Keratinocyte (primary cell): ENCODE results near the gene TEX22. TPM values are rescaled to one million over a fixed set of nuclear protein-coding genes. Genes with fewer than 3 reads are reported as not detected.

Source experiments
- DNase-seq: peaks from one replicate; pipeline ENCODE4 v3.0.0-alpha.2; 2011; ENCODE audit warnings: low read depth, missing footprints, low spot score
- FAIRE-seq: peaks from 2 replicates; lab custom pipeline; 2011; peaks lifted over from hg19 to GRCh38; lab: Jason Lieb, UNC
- H2AFZ ChIP-seq: 2 replicates; pipeline ENCODE4 v1.6.0; 2012; ENCODE audit warnings: low read length, control low read depth, inconsistent platforms; ENCODE audit not compliant: control insufficient read depth
- H3K27ac ChIP-seq: 2 replicates; pipeline ENCODE4 v1.5.1; 2011; ENCODE audit warnings: low read length; ENCODE audit not compliant: control insufficient read depth, insufficient read depth
- H3K27me3 ChIP-seq: 3 replicates; pipeline ENCODE4 v1.6.0; 2011; ENCODE audit warnings: low read length; ENCODE audit not compliant: control insufficient read depth, insufficient read depth; ENCODE audit errors: extremely low read depth
- H3K36me3 ChIP-seq, 2 experiments: 2 replicates in 1 of 2; 3 replicates in 1 of 2; pipeline ENCODE4 v1.5.1; 2011; ENCODE audit warnings: low read length in 2 of 2, mild to moderate bottlenecking in 1 of 2; ENCODE audit not compliant: control insufficient read depth in 2 of 2, insufficient read depth in 2 of 2; ENCODE audit errors: extremely low read depth in 1 of 2
- H3K4me1 ChIP-seq: 3 replicates; pipeline ENCODE4 v1.5.1; 2011; ENCODE audit warnings: low read length; ENCODE audit not compliant: control insufficient read depth, insufficient read depth; ENCODE audit errors: extremely low read depth
- H3K4me2 ChIP-seq: 3 replicates; pipeline ENCODE4 v1.6.0; 2011; ENCODE audit warnings: low read depth, low read length; ENCODE audit not compliant: control insufficient read depth, insufficient read depth; ENCODE audit errors: extremely low read depth
- H3K4me3 ChIP-seq, 3 experiments: fragments of 200-600 bp in 1 of 3; sonication (generic) in 1 of 3; 2 replicates in 2 of 3; 3 replicates in 1 of 3; pipeline ENCODE4 v1.5.1; 2011 to 2016; ENCODE audit warnings: low read length in 3 of 3, mild to moderate bottlenecking in 3 of 3, control low read depth in 2 of 3, inconsistent platforms in 1 of 3, low read depth in 1 of 3, mixed read lengths in 1 of 3, mixed run types in 1 of 3, moderate library complexity in 1 of 3; ENCODE audit not compliant: control insufficient read depth in 2 of 3, insufficient read depth in 2 of 3; ENCODE audit errors: extremely low read depth in 1 of 3
- H3K79me2 ChIP-seq: 2 replicates; pipeline ENCODE4 v1.6.0; 2012; ENCODE audit warnings: low read length; ENCODE audit not compliant: control insufficient read depth, insufficient read depth
- H3K9ac ChIP-seq: 3 replicates; pipeline ENCODE4 v1.6.0; 2011; ENCODE audit warnings: low read length; ENCODE audit not compliant: control insufficient read depth, insufficient read depth; ENCODE audit errors: extremely low read depth
- H3K9me1 ChIP-seq: 3 replicates; pipeline ENCODE4 v1.6.0; 2011; ENCODE audit warnings: low read length; ENCODE audit not compliant: control insufficient read depth, insufficient read depth; ENCODE audit errors: extremely low read depth
- H3K9me3 ChIP-seq: 2 replicates; pipeline ENCODE4 v1.5.1; 2012; ENCODE audit warnings: low read depth, low read length; ENCODE audit not compliant: control insufficient read depth
- H4K20me1 ChIP-seq: 3 replicates; pipeline ENCODE4 v1.6.0; 2011; ENCODE audit warnings: low read length; ENCODE audit not compliant: control insufficient read depth, insufficient read depth; ENCODE audit errors: extremely low read depth
- EZH2 ChIP-seq: IDR thresholded peaks from one replicate; pipeline ENCODE4 v1.6.1; 2012; ENCODE audit warnings: inconsistent platforms, mild to moderate bottlenecking, low read length, moderate library complexity
- dilution Hi-C: fragments of 300-500 bp; cut with MboI; formaldehyde crosslinking; loops from one replicate; pipeline ENCODE4 v1.7.0; 2020; ENCODE audit warnings: low sequenced_read_pairs; ENCODE audit not compliant: extremely low pct_ligation_motif_present
- polyA plus RNA-seq, 5 experiments: library from polyadenylated mRNA; depleted of rRNA in 3 of 5; stranded (reverse) in 3 of 5; stranded (forward) in 1 of 5; unstranded in 1 of 5; fragments of >200 nt; gene quantifications; 1 replicate in 1 of 5; 2 replicates in 3 of 5; 3 replicates in 1 of 5; pipeline versions ENCODE4 v1.2.1 to v1.2.3, GENCODE V29; 2011 to 2012; ENCODE audit warnings: missing spikeins in 2 of 5, low read depth in 1 of 5, low replicate concordance in 1 of 5
- TF ChIP-seq, protein P1 (sequence below), 3 experiments: IDR thresholded peaks in 1 of 3; conservative IDR thresholded peaks in 1 of 3; optimal IDR thresholded peaks in 1 of 3; 2 replicates in 2 of 3; 3 replicates in 1 of 3; pipeline versions ENCODE3 to v1.5.1; 2011; ENCODE audit warnings: low read length in 3 of 3, mild to moderate bottlenecking in 3 of 3, moderate library complexity in 2 of 3, control low read depth in 1 of 3, inconsistent platforms in 1 of 3; ENCODE audit not compliant: insufficient read depth in 2 of 3; ENCODE audit errors: extremely low read depth in 1 of 3

The TEX22 gene
- polyA plus RNA-seq, 1 donor (not counting 4 experiments of a cell fraction or from before 2014, with no cell fraction given): 0.03 TPM

DNA sequence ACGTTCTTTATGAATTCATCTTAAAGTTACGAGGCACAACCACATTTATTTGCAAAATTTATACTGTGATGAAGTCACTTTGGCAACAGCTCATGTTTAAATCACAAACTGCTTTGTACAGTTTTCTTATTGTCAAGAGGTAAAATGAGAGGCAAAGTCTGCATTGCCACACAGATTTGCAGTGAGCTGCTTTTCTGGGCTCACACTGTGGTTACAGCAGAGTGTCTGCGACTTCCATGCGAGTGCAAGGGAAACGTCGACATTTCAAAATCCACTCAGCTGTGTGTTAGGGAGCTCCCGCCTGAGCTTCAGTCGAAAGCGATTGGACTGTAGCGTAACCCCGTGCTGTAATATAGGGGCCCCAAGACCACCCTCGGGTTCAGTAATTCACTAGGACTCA lies 34.3 kb downstream of the TEX22 start:
- Histone ChIP-seq H3K79me2 (peaks cover 83% of the 10 kb centered on the region), H3K27me3 (no peaks in the 10 kb centered on the region), H3K9me3 (no peaks in the 10 kb centered on the region), H3K36me3 (peaks cover 4 to 9% of the 10 kb centered on the region in 2 experiments), H3K4me3 (no peak overlapping the region), H3K9ac (no peak overlapping the region), H2AFZ (no peak overlapping the region), H3K4me2 (no peak overlapping the region), H4K20me1 (peaks cover 36% of the 10 kb centered on the region), H3K4me1 (peaks cover 13% of the 10 kb centered on the region), H3K9me1 (peaks cover 2% of the 10 kb centered on the region), H3K27ac (no peak overlapping the region)
- FAIRE-seq: no peak
- DNase-seq: no peak
- dilution Hi-C loops: no loop called here
- TF ChIP-seq, protein P1, sequence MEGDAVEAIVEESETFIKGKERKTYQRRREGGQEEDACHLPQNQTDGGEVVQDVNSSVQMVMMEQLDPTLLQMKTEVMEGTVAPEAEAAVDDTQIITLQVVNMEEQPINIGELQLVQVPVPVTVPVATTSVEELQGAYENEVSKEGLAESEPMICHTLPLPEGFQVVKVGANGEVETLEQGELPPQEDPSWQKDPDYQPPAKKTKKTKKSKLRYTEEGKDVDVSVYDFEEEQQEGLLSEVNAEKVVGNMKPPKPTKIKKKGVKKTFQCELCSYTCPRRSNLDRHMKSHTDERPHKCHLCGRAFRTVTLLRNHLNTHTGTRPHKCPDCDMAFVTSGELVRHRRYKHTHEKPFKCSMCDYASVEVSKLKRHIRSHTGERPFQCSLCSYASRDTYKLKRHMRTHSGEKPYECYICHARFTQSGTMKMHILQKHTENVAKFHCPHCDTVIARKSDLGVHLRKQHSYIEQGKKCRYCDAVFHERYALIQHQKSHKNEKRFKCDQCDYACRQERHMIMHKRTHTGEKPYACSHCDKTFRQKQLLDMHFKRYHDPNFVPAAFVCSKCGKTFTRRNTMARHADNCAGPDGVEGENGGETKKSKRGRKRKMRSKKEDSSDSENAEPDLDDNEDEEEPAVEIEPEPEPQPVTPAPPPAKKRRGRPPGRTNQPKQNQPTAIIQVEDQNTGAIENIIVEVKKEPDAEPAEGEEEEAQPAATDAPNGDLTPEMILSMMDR (optimal IDR thresholded peaks at IDR 0.05 in 1 of 3, IDR thresholded peaks at IDR 0.05 in 1 of 3, conservative IDR thresholded peaks at IDR 0.05 in 1 of 3; ENCODE audit: extremely low read depth in 1 of 3, insufficient read depth in 2 of 3, low read length in 3 of 3): no peak
- TF ChIP-seq EZH2: no peak

DNA sequence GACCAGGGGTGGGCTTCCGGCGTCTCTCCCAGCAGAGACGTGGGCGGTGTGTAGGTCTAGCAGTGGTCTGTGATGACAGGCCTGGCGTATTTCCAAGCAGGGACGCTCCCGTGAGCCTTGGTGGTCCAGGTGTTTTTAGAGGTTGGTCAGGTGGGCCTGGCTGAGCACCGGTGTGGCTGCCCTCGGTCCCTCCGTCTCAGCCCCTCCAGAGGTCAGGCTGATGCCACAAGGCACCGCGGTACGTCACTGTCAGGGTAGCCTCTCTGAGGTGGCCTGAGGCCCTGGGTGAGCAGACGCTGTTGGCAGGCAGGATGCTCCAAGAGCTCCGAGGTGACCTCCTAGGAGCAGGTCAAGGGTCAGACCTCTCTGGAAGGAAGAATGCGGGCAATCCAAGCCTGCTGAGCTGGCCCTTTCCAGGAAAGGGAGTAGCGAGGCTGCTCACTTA lies 34.8 kb downstream of the TEX22 start:
- H3K9me1 ChIP-seq: peaks cover 2% of the 10 kb centered on the region
- H3K9me3 ChIP-seq: no peaks in the 10 kb centered on the region
- peaks cover 39% of the 10 kb centered on the region for H4K20me1 ChIP-seq
- H3K27me3 ChIP-seq: no peaks in the 10 kb centered on the region
- no peak overlapping the region for H2AFZ ChIP-seq
- H3K4me3 ChIP-seq: no peak overlapping the region
- H3K4me2 ChIP-seq: no peak overlapping the region
- H3K79me2 ChIP-seq: peaks cover 83% of the 10 kb centered on the region
- H3K9ac ChIP-seq: no peak overlapping the region
- H3K27ac ChIP-seq: no peak overlapping the region
- dilution Hi-C loops: no loop called here
- DNase-seq: no peak
- peaks cover 5 to 6% of the 10 kb centered on the region in 2 experiments for H3K36me3 ChIP-seq
- peaks cover 13% of the 10 kb centered on the region for H3K4me1 ChIP-seq
- TF ChIP-seq EZH2: no peak
- TF ChIP-seq, protein P1 (optimal IDR thresholded peaks at IDR 0.05 in 1 of 3, IDR thresholded peaks at IDR 0.05 in 1 of 3, conservative IDR thresholded peaks at IDR 0.05 in 1 of 3; ENCODE audit: extremely low read depth in 1 of 3, insufficient read depth in 2 of 3, low read length in 3 of 3): no peak
- no peak for FAIRE-seq
